Neural cell (in vitro differentiated cells): ENCODE measurements around the gene LRSAM1.

Source experiments
- CTCF ChIP-seq: fragments of 450-650 bp; IDR thresholded peaks from 2 replicates; pipeline ENCODE4 v1.5.1; 2014; ENCODE audit warnings: antibody characterized with exemption, mild to moderate bottlenecking, moderate library complexity; ENCODE audit not compliant: poor library complexity, severe bottlenecking
- EP300 ChIP-seq: fragments of 450-650 bp; conservative IDR thresholded peaks from 2 replicates; pipeline ENCODE4 v1.6.1; 2014; ENCODE audit warnings: antibody characterized with exemption, mild to moderate bottlenecking, moderate library complexity; ENCODE audit not compliant: poor library complexity, severe bottlenecking
- EZH2 ChIP-seq: fragments of 200-600, 300-800 bp; shearing (Covaris generic), sonication (generic); IDR thresholded peaks from 2 replicates; pipeline ENCODE4 v1.6.1; 2014; ENCODE audit warnings: antibody characterized with exemption, low read length, borderline replicate concordance, mild to moderate bottlenecking; ENCODE audit not compliant: insufficient read depth, poor library complexity, severe bottlenecking
- POLR2AphosphoS5 ChIP-seq: IDR thresholded peaks from 2 replicates; pipeline ENCODE4 v1.6.1; 2012
- SMC3 ChIP-seq: fragments of 450-650 bp; conservative IDR thresholded peaks from 2 replicates; pipeline ENCODE4 v1.6.1; 2014; ENCODE audit warnings: antibody characterized with exemption, mild to moderate bottlenecking, moderate library complexity; ENCODE audit not compliant: poor library complexity
- TAF1 ChIP-seq: IDR thresholded peaks from 2 replicates; pipeline ENCODE4 v1.6.1; 2012; ENCODE audit warnings: low read depth

GRCh38 chr9:127450243-127450760 lies 1.0 kb upstream of the LRSAM1 start:
- TF ChIP-seq CTCF (no peak), EZH2 (no peak), SMC3 (no peak), POLR2AphosphoS5 (peak; percentile 23), TAF1 (no peak), EP300 (no peak)
